CD4-positive, alpha-beta memory T cell (primary cell): ENCODE measurements around the gene VPS52. TPM values are rescaled to one million over a fixed set of nuclear protein-coding genes. Genes with fewer than 3 reads are reported as not detected.
A peak's percentile ranks its signal among the peaks of the same experiment; 100 is the strongest.

ENCODE experiments used
- CTCF ChIA-PET: fragments of 350-600 bp; sonication (Branson Sonifier 250); formaldehyde crosslinking; loops from one replicate; lab custom pipeline; 2021; ENCODE audit warnings: inconsistent platforms; ENCODE audit not compliant: partially characterized antibody; lab: Charles Lee
- POLR2A ChIA-PET: fragments of 350-600 bp; sonication (Branson Sonifier 250); formaldehyde crosslinking; loops from one replicate; lab custom pipeline; 2021; ENCODE audit not compliant: partially characterized antibody; lab: Charles Lee
- DNase-seq, 5 donors: peaks; one replicate each; pipeline versions ENCODE4 v3.0.0 to v3.0.0-alpha.2; 2020 to 2022; ENCODE audit warnings: mixed read lengths in 1 of 5
- H3K27ac ChIP-seq: one replicate; pipeline ENCODE4 v1.7.0; 2013; ENCODE audit warnings: low read depth, low read length
- H3K27me3 ChIP-seq: 2 replicates; pipeline ENCODE4 v1.7.0; 2013; ENCODE audit warnings: mild to moderate bottlenecking, low read length, moderate library complexity; ENCODE audit not compliant: insufficient read depth
- H3K36me3 ChIP-seq: 2 replicates; pipeline ENCODE4 v1.7.0; 2013; ENCODE audit warnings: mild to moderate bottlenecking, low read length, moderate library complexity; ENCODE audit not compliant: insufficient read depth
- H3K4me1 ChIP-seq: 2 replicates; pipeline ENCODE4 v1.7.0; 2013; ENCODE audit warnings: mild to moderate bottlenecking, low read length, moderate library complexity; ENCODE audit not compliant: insufficient read depth
- H3K4me3 ChIP-seq, 2 donors: one replicate each; pipeline ENCODE4 v1.7.0; 2013; ENCODE audit warnings: low read length in 2 of 2, mild to moderate bottlenecking in 1 of 2
- H3K9me3 ChIP-seq, 2 donors: one replicate each; pipeline ENCODE4 v1.7.0; 2013; ENCODE audit warnings: low read length in 2 of 2, control low read depth in 1 of 2; ENCODE audit not compliant: control insufficient read depth in 1 of 2
- H3K27ac Mint-ChIP-seq, 7 donors: one replicate each; pipeline ENCODE4 v1.8.0; 2020 to 2021; ENCODE audit warnings: mixed read lengths in 7 of 7, mild to moderate bottlenecking in 6 of 7, inconsistent platforms in 3 of 7, moderate library complexity in 3 of 7
- H3K27me3 Mint-ChIP-seq, 2 donors: one replicate each; pipeline ENCODE4 v1.8.0; 2020 to 2021; ENCODE audit warnings: mixed read lengths in 2 of 2
- H3K36me3 Mint-ChIP-seq, 2 donors: one replicate each; pipeline ENCODE4 v1.8.0; 2020 to 2021; ENCODE audit warnings: mixed read lengths in 2 of 2, inconsistent platforms in 1 of 2, mild to moderate bottlenecking in 1 of 2
- H3K4me1 Mint-ChIP-seq, 4 donors: one replicate each; pipeline ENCODE4 v1.8.0; 2020 to 2021; ENCODE audit warnings: mixed read lengths in 4 of 4, mild to moderate bottlenecking in 1 of 4
- H3K4me3 Mint-ChIP-seq, 8 donors: one replicate each; pipeline ENCODE4 v1.8.0; 2020 to 2021; ENCODE audit warnings: mixed read lengths in 8 of 8, mild to moderate bottlenecking in 7 of 8, moderate library complexity in 6 of 8, inconsistent platforms in 3 of 8
- H3K9me3 Mint-ChIP-seq, 8 donors: one replicate each; pipeline ENCODE4 v1.8.0; 2020 to 2021; ENCODE audit warnings: mixed read lengths in 8 of 8, mild to moderate bottlenecking in 5 of 8, inconsistent platforms in 3 of 8, moderate library complexity in 1 of 8
- intact Hi-C: fragments of 100-400 bp; cut with micrococcal nuclease; formaldehyde crosslinking; loops from one replicate; pipeline ENCODE4 v1.15.1; 2023
- polyA plus RNA-seq, 2 donors: library from polyadenylated mRNA; unstranded; fragments of 300-500 nt; fragmentation: Illumina TruSeq; gene quantifications; one replicate each; pipeline ENCODE4 v1.2.3, GENCODE V29; 2021
- total RNA-seq, 2 experiments: library from RNA; stranded (reverse); gene quantifications; one replicate each; pipeline ENCODE4 v1.2.3, GENCODE V29; 2021

VPS52 gene
- total and polyA plus RNA-seq, 4 experiments from 2014 or later: 13.4 to 95.7 (median 54.0) TPM

DNA sequence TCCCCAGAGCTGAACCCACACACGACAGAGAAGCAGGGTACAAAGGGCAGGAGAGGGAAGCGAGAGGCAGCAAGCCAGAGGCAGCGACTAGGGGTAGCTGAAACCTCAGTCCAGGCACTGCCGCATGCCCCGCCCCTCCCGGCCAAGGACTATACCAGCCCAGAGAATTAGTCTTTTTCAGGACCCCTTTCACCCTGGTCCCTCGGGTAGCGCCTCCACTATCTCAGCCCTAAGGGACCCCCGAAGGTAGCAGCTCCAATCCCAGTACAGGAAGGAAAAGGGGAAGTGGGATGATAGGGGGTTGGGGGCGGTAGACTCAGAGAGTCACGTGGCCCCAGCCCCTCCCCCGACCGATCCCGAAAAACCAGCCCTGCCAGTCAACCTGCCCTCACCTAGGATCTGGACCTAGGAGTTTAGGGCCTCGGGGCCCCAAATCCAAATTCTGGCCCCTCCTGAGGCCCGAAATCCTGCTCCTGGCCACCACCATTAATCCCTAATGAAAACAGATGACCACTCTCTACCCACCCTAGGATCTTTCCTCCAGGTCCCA, 25.8 kb upstream of the VPS52 start:
- no peak for DNase-seq
- intact Hi-C loops: no loop called here
- H3K36me3 Mint-ChIP-seq: peaks cover 13 to 53% of the 10 kb centered on the region in 2 donors

DNA sequence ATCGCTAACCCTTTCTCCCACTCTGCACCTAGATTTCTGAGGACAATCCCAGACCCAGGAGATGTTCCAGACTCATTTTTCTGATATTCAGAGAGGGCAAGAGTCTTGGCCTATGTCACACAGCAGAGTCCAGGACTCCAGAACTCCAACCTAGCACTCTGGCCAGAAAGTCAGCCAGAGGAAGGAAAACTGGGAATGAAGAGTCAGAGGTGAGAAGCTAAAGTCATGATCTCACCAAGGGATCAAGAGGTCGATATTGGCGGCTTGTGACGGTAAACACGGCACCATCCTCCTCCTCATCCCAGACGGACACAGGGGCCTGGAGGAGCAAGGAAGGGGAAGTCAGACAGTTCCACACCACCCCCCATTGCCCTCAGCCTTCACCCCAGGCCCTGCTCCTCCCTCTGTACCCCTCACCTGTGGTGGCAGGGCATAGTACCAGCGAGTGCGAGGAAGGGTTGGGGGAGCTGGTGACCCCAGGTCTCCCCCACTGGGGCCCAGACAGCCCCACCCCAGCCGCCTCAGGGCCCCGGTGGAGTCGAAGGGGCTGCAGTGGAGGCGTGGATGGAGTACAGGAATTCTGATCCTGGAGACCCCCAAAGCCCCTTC, 25.2 kb upstream of the VPS52 start:
- no peak for DNase-seq
- Mint-ChIP-seq H3K27me3 (peaks cover 0 to 4% of the 10 kb centered on the region in 2 donors), H3K9me3 (peaks cover 0 to 2% (median 0%) of the 10 kb centered on the region in 8 donors), H3K36me3 (peaks cover 12 to 56% of the 10 kb centered on the region in 2 donors), H3K4me1 (peaks cover 18 to 35% (median 26%) of the 10 kb centered on the region in 4 donors), H3K27ac (peak overlapping the region; percentile 70 to 99 (median 93)), H3K4me3 (peak overlapping the region; percentile 42 to 99 (median 70))
- peaks cover 27% of the 10 kb centered on the region for H3K4me1 ChIP-seq
- intact Hi-C loops: no loop called here
- H3K4me3 ChIP-seq: no peak overlapping the region
- H3K27me3 ChIP-seq: no peaks in the 10 kb centered on the region
- H3K9me3 ChIP-seq: no peaks in the 10 kb centered on the region
- ChIA-PET POLR2A (interaction anchor here (1.4 to 7.4 kb wide), 7 partner anchors 8 to 48 kb away, joined by 3 to 150 read pairs (median 91); partner anchors contain the start of genes B3GALT4, PFDN6, RPS18 and TAPBP), CTCF (interaction anchor here (0.9 to 1.5 kb wide), 4 partner anchors 19 to 49 kb away, joined by 4 to 5 read pairs (median 4); no protein-coding TSS in a partner anchor)
- H3K27ac ChIP-seq: peak overlapping the region; percentile 94
- peaks cover 52% of the 10 kb centered on the region for H3K36me3 ChIP-seq

More for the DNA sequence above, 25.8 kb upstream of the VPS52 start:
- H3K4me3 Mint-ChIP-seq: peak overlapping the region; percentile 50 to 99 (median 60)
- peaks cover 27% of the 10 kb centered on the region for H3K4me1 ChIP-seq
- H3K9me3 ChIP-seq: no peaks in the 10 kb centered on the region
- H3K27ac ChIP-seq: peak overlapping the region; percentile 94
- no peak overlapping the region for H3K4me3 ChIP-seq
- peaks cover 0 to 2% (median 0%) of the 10 kb centered on the region in 8 donors for H3K9me3 Mint-ChIP-seq
- peaks cover 48% of the 10 kb centered on the region for H3K36me3 ChIP-seq
- CTCF ChIA-PET: interaction anchor here (0.9 to 4.8 kb wide), 4 partner anchors 14 to 49 kb away, joined by 4 to 35 read pairs (median 4); partner anchors contain the start of gene TAPBP
- H3K27me3 ChIP-seq: no peaks in the 10 kb centered on the region
- peaks cover 18 to 35% (median 26%) of the 10 kb centered on the region in 4 donors for H3K4me1 Mint-ChIP-seq
- H3K27me3 Mint-ChIP-seq: peaks cover 0 to 4% of the 10 kb centered on the region in 2 donors
- POLR2A ChIA-PET: interaction anchor here (1.4 to 7.4 kb wide), 8 partner anchors 9 to 119 kb away, joined by 3 to 150 read pairs (median 89); partner anchors contain the start of genes B3GALT4, PFDN6, RPS18 and TAPBP
- peak overlapping the region; percentile 72 to 99 (median 88) for H3K27ac Mint-ChIP-seq

DNA sequence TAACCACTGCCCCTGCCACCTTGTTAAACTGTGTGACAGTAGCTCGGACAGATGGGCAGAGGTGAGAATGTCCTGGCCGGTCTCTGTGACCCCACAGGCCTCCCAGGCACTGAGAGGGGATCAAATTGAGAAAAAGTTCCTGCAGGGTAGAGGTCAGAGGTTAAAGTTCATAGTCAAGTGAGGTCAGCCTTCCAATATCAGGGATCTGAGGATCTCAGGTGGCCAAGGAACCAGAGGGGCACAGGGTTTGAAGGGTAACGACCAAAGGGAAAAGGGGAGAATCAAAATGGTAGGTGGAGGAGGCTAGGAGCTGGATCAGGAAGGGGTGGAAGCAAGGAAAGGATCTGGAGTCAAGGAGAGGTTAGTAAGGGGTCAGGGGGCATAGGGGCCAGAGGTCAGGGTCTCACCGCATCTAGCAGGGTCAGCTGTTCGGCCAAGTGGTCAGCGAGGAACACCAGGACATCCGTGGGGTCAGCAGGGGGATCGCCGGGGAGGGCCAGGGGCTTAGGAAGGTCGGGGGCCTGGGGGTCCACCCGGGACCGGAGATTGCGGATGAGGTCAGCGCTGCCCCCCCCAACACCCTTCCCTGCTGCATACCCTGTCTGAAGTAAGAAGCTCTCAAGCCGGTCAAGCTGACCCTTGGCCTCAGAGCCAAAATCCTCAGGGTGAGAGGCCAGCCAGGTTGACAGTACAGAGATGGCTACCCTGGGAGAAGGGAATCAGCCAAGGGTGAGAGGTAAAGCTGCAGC, 24.1 kb upstream of the VPS52 start:
- CTCF ChIA-PET: interaction anchor here (1.5 kb wide), 1 partner anchor 49 kb away, joined by 5 read pairs; no protein-coding TSS in a partner anchor
- peaks cover 4 to 55% of the 10 kb centered on the region in 2 donors for H3K36me3 Mint-ChIP-seq
- POLR2A ChIA-PET: interaction anchor here (4.7 to 7.4 kb wide), 3 partner anchors 15 to 24 kb away, joined by 81 to 150 read pairs (median 91); partner anchors contain the start of genes B3GALT4, RPS18, VPS52 and ZBTB22
- Histone ChIP-seq H3K4me3 (no peak overlapping the region), H3K27ac (no peak overlapping the region), H3K36me3 (peaks cover 59% of the 10 kb centered on the region), H3K27me3 (no peaks in the 10 kb centered on the region), H3K4me1 (peaks cover 25% of the 10 kb centered on the region), H3K9me3 (no peaks in the 10 kb centered on the region)
- peaks cover 17 to 35% (median 26%) of the 10 kb centered on the region in 4 donors for H3K4me1 Mint-ChIP-seq
- peak overlapping the region in 6 of 7 donors; percentile 52 to 96 (median 84) for H3K27ac Mint-ChIP-seq
- H3K4me3 Mint-ChIP-seq: peak overlapping the region in 2 of 8 donors; percentile 3 to 25
- DNase-seq: no peak
- peaks cover 0 to 4% of the 10 kb centered on the region in 2 donors for H3K27me3 Mint-ChIP-seq
- H3K9me3 Mint-ChIP-seq: peaks cover 0 to 2% (median 0%) of the 10 kb centered on the region in 8 donors
- intact Hi-C loops: no loop called here

GRCh38 chr6:33294086-33294823, 22.6 kb upstream of the VPS52 start:
- Histone ChIP-seq H3K4me3 (no peak overlapping the region), H3K36me3 (peaks cover 59% of the 10 kb centered on the region), H3K27me3 (no peaks in the 10 kb centered on the region), H3K9me3 (no peaks in the 10 kb centered on the region), H3K27ac (no peak overlapping the region), H3K4me1 (peaks cover 28% of the 10 kb centered on the region)
- Mint-ChIP-seq H3K9me3 (no peaks in the 10 kb centered on the region), H3K27ac (peak overlapping the region in 4 of 7 donors; percentile 37 to 68 (median 48)), H3K27me3 (peaks cover 0 to 4% of the 10 kb centered on the region in 2 donors), H3K4me3 (no peak overlapping the region), H3K36me3 (peaks cover 4 to 48% of the 10 kb centered on the region in 2 donors), H3K4me1 (peaks cover 22 to 40% (median 30%) of the 10 kb centered on the region in 4 donors)
- ChIA-PET CTCF (no interaction called here), POLR2A (interaction anchor here (1.6 to 8.8 kb wide), 2 partner anchors 17 to 45 kb away, joined by 3 to 220 read pairs; partner anchors contain the start of gene B3GALT4)
- intact Hi-C loops: no loop called here
- DNase-seq: no peak

GRCh38 chr6:33292996-33293682, 21.5 kb upstream of the VPS52 start:
- peaks cover 0 to 3% of the 10 kb centered on the region in 2 donors for H3K27me3 Mint-ChIP-seq
- CTCF ChIA-PET: interaction anchor here (1.0 to 2.0 kb wide), 3 partner anchors 13 to 52 kb away, joined by 3 to 5 read pairs (median 4); partner anchors contain the start of genes RPS18 and VPS52
- DNase-seq: no peak
- H3K4me1 Mint-ChIP-seq: peaks cover 24 to 47% (median 36%) of the 10 kb centered on the region in 4 donors
- no peak overlapping the region for H3K4me3 ChIP-seq
- H3K27ac Mint-ChIP-seq: peak overlapping the region in 4 of 7 donors; percentile 29 to 68 (median 50)
- H3K4me3 Mint-ChIP-seq: no peak overlapping the region
- H3K36me3 ChIP-seq: peaks cover 59% of the 10 kb centered on the region
- no peaks in the 10 kb centered on the region for H3K9me3 Mint-ChIP-seq
- peaks cover 7 to 47% of the 10 kb centered on the region in 2 donors for H3K36me3 Mint-ChIP-seq
- H3K4me1 ChIP-seq: peaks cover 34% of the 10 kb centered on the region
- no peaks in the 10 kb centered on the region for H3K9me3 ChIP-seq
- intact Hi-C loops: no loop called here
- no peaks in the 10 kb centered on the region for H3K27me3 ChIP-seq
- POLR2A ChIA-PET: interaction anchor here (1.6 to 8.8 kb wide), 4 partner anchors 15 to 51 kb away, joined by 3 to 220 read pairs (median 61); partner anchors contain the start of genes B3GALT4, RPS18 and VPS52
- H3K27ac ChIP-seq: no peak overlapping the region
